ENCODE measurements around the gene C1orf159. TPM values are rescaled to one million over a fixed set of nuclear protein-coding genes. Genes with fewer than 3 reads are reported as not detected.
A peak's percentile ranks its signal among the peaks of the same experiment; 100 is the strongest.

Gene C1orf159
- total RNA-seq, 1 experiment from 2014 or later = 15.7 TPM

GRCh38 chr1:1041092-1041523 lies 74.8 kb downstream of the C1orf159 start:
- POLR2A ChIA-PET = interaction anchor here (1.5 kb wide), 1 partner anchor 28 kb away, joined by 4 read pairs; the partner anchor contains the start of gene ISG15

GRCh38 chr1:1040004-1040991 lies 75.6 kb downstream of the C1orf159 start:
- POLR2A ChIA-PET = interaction anchor here (1.5 kb wide), 1 partner anchor 27 kb away, joined by 4 read pairs; the partner anchor contains the start of gene ISG15
- peaks cover 37% of the 10 kb centered on the region for H3K36me3 Mint-ChIP-seq (ENCODE audit: insufficient read depth, unreplicated experiment)
- peak; percentile 52 for DNase-seq (ENCODE audit: unreplicated experiment)

More at GRCh38 chr1:1041092-1041523, 74.8 kb downstream of the C1orf159 start:
- intact Hi-C loops (cut with micrococcal nuclease) = no loop called here
- H3K4me1 Mint-ChIP-seq (ENCODE audit: insufficient read depth, unreplicated experiment) = peaks cover 4% of the 10 kb centered on the region
- no peaks in the 10 kb centered on the region for H3K9me3 Mint-ChIP-seq (ENCODE audit: unreplicated experiment)
- no peak overlapping the region for H3K4me3 Mint-ChIP-seq (ENCODE audit: unreplicated experiment)
- DNase-seq (ENCODE audit: unreplicated experiment) = no peak
- peaks cover 39% of the 10 kb centered on the region for H3K36me3 Mint-ChIP-seq (ENCODE audit: insufficient read depth, unreplicated experiment)
- TSS peak; percentile 21 for BruUV-seq (replicated peaks)
- TF ChIP-seq CTCF (IDR thresholded peaks at IDR 0.05; ENCODE audit: unreplicated experiment) = no peak
- no peaks in the 10 kb centered on the region for H3K27me3 Mint-ChIP-seq (ENCODE audit: insufficient read depth, unreplicated experiment)
- CTCF ChIA-PET = no interaction called here
- no peak overlapping the region for H3K27ac Mint-ChIP-seq (ENCODE audit: low read depth, unreplicated experiment)

GRCh38 chr1:1039145-1039910 lies 76.6 kb downstream of the C1orf159 start:
- Mint-ChIP-seq H3K4me1 (ENCODE audit: insufficient read depth, unreplicated experiment) (peaks cover 4% of the 10 kb centered on the region), H3K4me3 (ENCODE audit: unreplicated experiment) (no peak overlapping the region), H3K9me3 (ENCODE audit: unreplicated experiment) (no peaks in the 10 kb centered on the region), H3K27me3 (ENCODE audit: insufficient read depth, unreplicated experiment) (no peaks in the 10 kb centered on the region), H3K27ac (ENCODE audit: low read depth, unreplicated experiment) (no peak overlapping the region), H3K36me3 (ENCODE audit: insufficient read depth, unreplicated experiment) (peaks cover 37% of the 10 kb centered on the region)
- POLR2A ChIA-PET = interaction anchor here (1.1 to 1.5 kb wide), 2 partner anchors 20 to 26 kb away, joined by 4 read pairs; partner anchors contain the start of gene ISG15
- intact Hi-C loops (cut with micrococcal nuclease) = no loop called here
- TF ChIP-seq CTCF (IDR thresholded peaks at IDR 0.05; ENCODE audit: unreplicated experiment) = no peak
- no peak for DNase-seq (ENCODE audit: unreplicated experiment)
- CTCF ChIA-PET = interaction anchor here (0.7 to 2.0 kb wide), 5 partner anchors 20 to 37 kb away, joined by 3 to 8 read pairs (median 4); no protein-coding TSS in a partner anchor
- no TSS peak for BruUV-seq (replicated peaks)

More at GRCh38 chr1:1040004-1040991, 75.6 kb downstream of the C1orf159 start:
- intact Hi-C loops (cut with micrococcal nuclease) = no loop called here
- BruUV-seq (replicated peaks) = no TSS peak
- Mint-ChIP-seq H3K4me3 (ENCODE audit: unreplicated experiment) (no peak overlapping the region), H3K27me3 (ENCODE audit: insufficient read depth, unreplicated experiment) (no peaks in the 10 kb centered on the region), H3K9me3 (ENCODE audit: unreplicated experiment) (no peaks in the 10 kb centered on the region), H3K4me1 (ENCODE audit: insufficient read depth, unreplicated experiment) (peaks cover 4% of the 10 kb centered on the region), H3K27ac (ENCODE audit: low read depth, unreplicated experiment) (no peak overlapping the region)
- CTCF ChIA-PET = interaction anchor here (1.1 kb wide), 2 partner anchors 24 to 38 kb away, joined by 4 read pairs; no protein-coding TSS in a partner anchor
- TF ChIP-seq CTCF (IDR thresholded peaks at IDR 0.05; ENCODE audit: unreplicated experiment) = no peak
